ENCODE measurements around the gene ZMAT5.

Gene ZMAT5

GRCh38 chr22:29683536-29683935 lies 83.3 kb downstream of the ZMAT5 start:
- no peak for DNase-seq (ENCODE audit: low read depth)
